CD4-positive, alpha-beta T cell treated with Interleukin-6 at 100 ng/mL for 8 hours (primary cell): ENCODE measurements around the gene RPL36A.

Experiments used
- DNase-seq: peaks from one replicate; pipeline ENCODE4 v3.0.0-alpha.2; 2020; ENCODE audit warnings: mixed read lengths, low spot score

The RPL36A gene

GRCh38 chrX:101390664-101391525 is at the start of gene RPL36A:
RPL36A (plus strand) TSS chrX:101391011; CDS start chrX:101391044, 33 bp downstream.
- DNase-seq: peak; percentile 78

GRCh38 chrX:101347859-101348451 is 42.9 kb upstream of the RPL36A start:
- DNase-seq: no peak

GRCh38 chrX:101348452-101349192 is 42.2 kb upstream of the RPL36A start, which contains the start of gene TIMM8A:
TIMM8A (minus strand) TSS chrX:101348742; CDS start chrX:101348664, 78 bp downstream.
- DNase-seq: peak; percentile 69

GRCh38 chrX:101349193-101349562 is 41.6 kb upstream of the RPL36A start:
- DNase-seq: no peak

- no peak for DNase-seq
Observed at GRCh38 chrX:101357166-101357795, 33.5 kb upstream of the RPL36A start.

GRCh38 chrX:101359966-101360365 is 30.8 kb upstream of the RPL36A start:
- no peak for DNase-seq

GRCh38 chrX:101360390-101360789 is 30.4 kb upstream of the RPL36A start:
- no peak for DNase-seq

GRCh38 chrX:101362116-101362515 is 28.7 kb upstream of the RPL36A start:
- no peak for DNase-seq

- DNase-seq: no peak
Observed at GRCh38 chrX:101362757-101363156, 28.1 kb upstream of the RPL36A start.

- no peak for DNase-seq
Observed at GRCh38 chrX:101365301-101365795, 25.5 kb upstream of the RPL36A start.

- DNase-seq: no peak
Observed at GRCh38 chrX:101368800-101369199, 22.0 kb upstream of the RPL36A start.

GRCh38 chrX:101369687-101370086 is 21.1 kb upstream of the RPL36A start:
- DNase-seq: no peak

- DNase-seq: no peak
Observed at GRCh38 chrX:101370888-101371504, 19.8 kb upstream of the RPL36A start.

GRCh38 chrX:101377547-101377946 is 13.3 kb upstream of the RPL36A start:
- no peak for DNase-seq

GRCh38 chrX:101383679-101384205 is 7.1 kb upstream of the RPL36A start:
- no peak for DNase-seq

GRCh38 chrX:101385026-101385684 is 5.7 kb upstream of the RPL36A start:
- no peak for DNase-seq

- DNase-seq: no peak
Observed at GRCh38 chrX:101385795-101386541, 4.8 kb upstream of the RPL36A start, which contains the start of gene BTK. BTK (minus strand) TSS chrX:101386191; CDS start chrX:101375284, 10,907 bp downstream.

GRCh38 chrX:101386542-101386885 is 4.3 kb upstream of the RPL36A start:
- DNase-seq: no peak

GRCh38 chrX:101388604-101389003 is 2.2 kb upstream of the RPL36A start:
- DNase-seq: no peak

- DNase-seq: no peak
Observed at GRCh38 chrX:101391831-101392230, 1.0 kb downstream of the RPL36A start.
